Fibroblast of pulmonary artery (primary cell): ENCODE results near the gene GPR39.

Experiments used
- DNase-seq: peaks from one replicate; pipeline ENCODE4 v3.0.0-alpha.2; 2010; ENCODE audit warnings: low read depth
- H3K4me3 ChIP-seq: replicated peaks from 2 replicates; pipeline ENCODE4 v1.5.1; 2011; ENCODE audit warnings: low read depth, mild to moderate bottlenecking, control low read depth, low read length, moderate library complexity
- CTCF ChIP-seq: IDR thresholded peaks from 2 replicates; pipeline ENCODE4 v1.5.1; 2011; ENCODE audit warnings: mild to moderate bottlenecking, control low read depth, low read length, inconsistent platforms; ENCODE audit errors: missing control alignments

The GPR39 gene

GRCh38 chr2:132448771-132449170 lies 32.2 kb downstream of the GPR39 start:
- DNase-seq, result peak; percentile 72
- H3K4me3 ChIP-seq, result no peak overlapping the region
- TF ChIP-seq CTCF, result peak; percentile 95

- H3K4me3 ChIP-seq, result no peak overlapping the region
- no peak for DNase-seq
- no peak for TF ChIP-seq CTCF
These were observed 33.3 kb downstream of the GPR39 start for GRCh38 chr2:132449868-132450267.

- TF ChIP-seq CTCF, result no peak
These were observed 44.2 kb downstream of the GPR39 start for GRCh38 chr2:132460781-132461180.

GRCh38 chr2:132462236-132462635 lies 45.6 kb downstream of the GPR39 start:
- TF ChIP-seq CTCF, result no peak
- H3K4me3 ChIP-seq, result no peak overlapping the region

More at GRCh38 chr2:132460781-132461180, 44.2 kb downstream of the GPR39 start:
- H3K4me3 ChIP-seq, result no peak overlapping the region
- DNase-seq, result no peak

GRCh38 chr2:132463719-132464118 lies 47.1 kb downstream of the GPR39 start:
- no peak for DNase-seq
- TF ChIP-seq CTCF, result no peak
- H3K4me3 ChIP-seq, result no peak overlapping the region

More at GRCh38 chr2:132462236-132462635, 45.6 kb downstream of the GPR39 start:
- no peak for DNase-seq

- no peak for TF ChIP-seq CTCF
- DNase-seq, result no peak
These were observed 49.3 kb downstream of the GPR39 start for GRCh38 chr2:132465917-132466316.

GRCh38 chr2:132466428-132467028 lies 49.9 kb downstream of the GPR39 start:
- H3K4me3 ChIP-seq, result no peak overlapping the region
- no peak for DNase-seq
- TF ChIP-seq CTCF, result no peak

More at GRCh38 chr2:132465917-132466316, 49.3 kb downstream of the GPR39 start:
- H3K4me3 ChIP-seq, result no peak overlapping the region
